ENCODE data around the gene SLC12A7.

SLC12A7 gene

DNA sequence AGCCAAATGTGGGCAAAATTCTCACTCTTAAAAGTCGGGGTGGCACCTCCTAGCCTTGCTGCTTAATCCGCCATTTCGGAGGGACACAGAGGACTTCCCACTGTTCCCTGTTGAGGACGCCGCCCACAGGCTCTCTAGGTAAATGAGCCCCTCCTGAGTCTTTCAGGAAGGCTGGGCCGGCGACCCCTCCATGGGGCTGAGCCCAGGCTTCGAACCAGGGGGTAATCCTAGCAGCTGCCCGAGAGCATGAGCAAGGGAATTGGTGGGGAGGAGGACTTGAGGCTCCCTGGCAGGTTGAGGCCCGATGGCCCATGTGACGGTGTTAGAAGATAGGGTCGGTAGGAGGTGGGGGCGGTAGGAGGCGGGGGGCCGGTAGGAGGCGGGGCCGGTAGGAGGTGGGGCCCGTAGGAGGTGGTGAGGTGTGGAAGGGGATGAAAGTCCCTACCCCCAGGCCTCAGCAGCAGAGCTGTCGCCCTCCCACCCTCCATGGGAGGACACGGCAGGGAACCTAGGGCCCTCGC lies 17.1 kb downstream of the SLC12A7 start:
- no peak for TF ChIP-seq CTCF (conservative IDR thresholded peaks at IDR 0.05)
- H3K27ac ChIP-seq: no peak overlapping the region

DNA sequence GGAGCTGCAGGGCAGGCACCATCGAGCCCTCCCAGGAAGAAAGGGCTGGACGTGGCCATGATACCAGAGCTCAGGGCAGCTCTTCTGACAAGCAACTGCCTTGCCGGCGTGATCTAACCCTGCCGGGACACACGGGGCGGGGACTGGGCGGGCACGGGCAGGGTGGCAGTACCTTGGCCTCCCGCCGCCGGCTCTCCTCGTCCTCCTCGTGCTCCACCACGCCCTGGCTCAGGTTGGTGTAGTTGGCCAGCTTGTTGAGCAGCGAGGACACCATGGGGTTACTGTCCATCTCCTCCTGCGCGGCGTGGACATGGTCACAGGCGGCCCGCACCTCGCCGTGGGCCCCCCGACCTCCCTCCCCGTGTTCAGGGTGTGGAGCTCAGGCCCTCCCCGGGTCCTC lies 18.5 kb downstream of the SLC12A7 start:
- no peak for TF ChIP-seq CTCF (conservative IDR thresholded peaks at IDR 0.05)
- no peak overlapping the region for H3K27ac ChIP-seq

DNA sequence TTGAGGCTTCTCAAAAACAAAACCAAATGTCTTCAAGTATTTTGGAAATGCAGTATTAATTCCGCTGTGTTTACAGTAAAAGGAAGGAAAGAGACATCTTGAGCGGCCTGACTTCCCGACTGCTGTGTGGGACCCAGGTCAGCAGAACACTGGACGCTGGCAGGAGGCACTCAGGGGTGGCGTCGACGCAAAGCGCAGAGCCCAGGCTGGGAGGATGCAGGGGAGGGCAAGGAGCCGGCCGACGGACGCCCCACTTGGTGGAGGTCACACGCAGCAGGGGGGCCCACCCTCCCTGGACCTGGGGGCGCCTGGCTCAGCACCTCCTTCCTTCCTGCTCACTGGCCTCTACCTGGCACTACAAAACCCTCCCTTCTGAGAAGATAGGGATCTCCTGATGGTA lies 19.7 kb downstream of the SLC12A7 start:
- H3K27ac ChIP-seq: no peak overlapping the region
- no peak for TF ChIP-seq CTCF (conservative IDR thresholded peaks at IDR 0.05)

- no peak overlapping the region for H3K27ac ChIP-seq
- no peak for TF ChIP-seq CTCF (conservative IDR thresholded peaks at IDR 0.05)
Observed at GRCh38 chr5:1091632-1092031, 20.2 kb downstream of the SLC12A7 start.

DNA sequence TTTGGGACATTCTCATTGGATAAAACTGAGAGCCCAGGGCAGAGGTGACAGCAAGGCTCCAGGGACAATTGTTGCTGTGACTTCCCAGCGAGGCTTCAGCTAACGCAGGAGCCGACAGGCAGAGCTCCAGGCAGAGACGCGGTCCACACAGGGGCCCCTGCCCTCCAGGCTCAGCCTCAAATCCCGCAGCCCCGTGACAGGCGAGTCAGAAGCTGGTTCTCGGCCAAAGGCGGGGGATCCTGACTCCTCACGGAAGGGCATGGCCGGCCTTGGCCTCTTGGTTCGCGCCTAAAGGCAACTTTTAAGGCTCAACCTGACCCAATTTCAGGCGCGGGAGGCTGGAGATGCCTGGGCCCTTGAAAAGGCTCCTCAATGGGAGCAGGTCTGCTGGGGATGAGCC lies 21.3 kb downstream of the SLC12A7 start:
- peak overlapping the region; percentile 31; the same call in 1 of the 2 replicates for H3K27ac ChIP-seq
- TF ChIP-seq CTCF (conservative IDR thresholded peaks at IDR 0.05): no peak

DNA sequence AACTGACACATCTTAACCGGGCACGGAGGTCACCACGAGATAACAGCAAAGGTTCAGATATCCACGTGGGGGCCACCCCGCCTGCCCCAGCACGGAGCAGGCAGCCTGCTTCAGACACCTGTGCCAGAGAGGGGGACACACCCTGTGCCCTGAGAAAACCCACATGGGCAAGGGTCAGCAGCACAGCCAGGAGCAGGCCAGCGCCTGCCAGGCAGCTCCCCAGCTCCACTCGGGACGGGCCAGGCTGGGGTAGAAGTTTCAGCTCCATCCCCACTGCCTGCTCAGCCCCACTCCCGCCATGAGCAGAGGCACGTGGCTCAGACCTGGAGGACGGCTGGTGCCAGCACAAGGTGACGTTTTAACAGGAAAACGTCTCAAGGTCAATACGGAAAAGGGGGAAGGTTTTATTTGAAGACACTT lies 22.2 kb downstream of the SLC12A7 start:
- TF ChIP-seq CTCF (conservative IDR thresholded peaks at IDR 0.05): no peak
- peak overlapping the region; percentile 31; the same call in 1 of the 2 replicates for H3K27ac ChIP-seq

- TF ChIP-seq CTCF (conservative IDR thresholded peaks at IDR 0.05): no peak
- peak overlapping the region; percentile 31; the same call in 1 of the 2 replicates for H3K27ac ChIP-seq
Observed at GRCh38 chr5:1089146-1089545, 22.7 kb downstream of the SLC12A7 start.

Measured in VCaP (cell line).